GM12892 (cell line): ENCODE data around the gene FLOT2.

ENCODE experiments used
- POLR2A ChIP-seq: IDR thresholded peaks from 2 replicates; pipeline ENCODE4 v1.6.1; 2011; ENCODE audit warnings: low read depth, low read length, control low read depth
- POLR2AphosphoS5 ChIP-seq: IDR thresholded peaks from 2 replicates; pipeline ENCODE4 v1.6.1; 2011; ENCODE audit warnings: low read depth, low read length, control low read depth
- TAF1 ChIP-seq: IDR thresholded peaks from 2 replicates; pipeline ENCODE4 v1.6.1; 2011; ENCODE audit warnings: low read depth, mild to moderate bottlenecking, control low read depth, low read length, borderline replicate concordance

DNA sequence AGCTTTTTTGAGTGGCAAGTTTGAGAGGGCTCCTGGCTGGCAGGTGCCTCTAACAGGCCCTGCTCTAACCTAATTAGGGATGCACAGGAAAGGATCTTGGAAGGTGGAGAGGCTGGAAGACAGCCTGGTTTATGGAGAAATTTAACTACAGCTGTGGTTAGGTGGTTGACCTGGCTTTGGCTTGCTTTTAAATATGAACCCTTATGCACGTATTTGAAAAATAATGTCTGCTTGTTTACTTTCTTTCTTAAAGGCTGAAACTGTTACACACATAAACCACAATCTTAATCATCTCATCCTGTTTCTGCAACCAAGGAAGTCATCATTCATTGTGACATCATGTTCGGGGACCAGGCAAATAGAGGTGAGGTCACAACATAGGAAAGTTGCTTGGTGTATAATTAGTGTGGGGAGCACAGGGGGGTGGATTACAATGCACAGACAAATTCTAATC is 28.4 kb upstream of the FLOT2 start:
- no peak for TF ChIP-seq TAF1
- no peak for TF ChIP-seq POLR2AphosphoS5
- TF ChIP-seq POLR2A: no peak
